GM12865 (cell line): ENCODE measurements around the gene AP1S2.
"Not testable (repeated sequence)": the region's sequence is repeated elsewhere in the genome, so short reads cannot be mapped to it uniquely, and the experiment has no call there.

Source experiments
- DNase-seq: peaks from one replicate; pipeline ENCODE4 v3.0.0; 2010; ENCODE audit warnings: low read depth
- H3K4me3 ChIP-seq: 2 replicates; pipeline ENCODE4 v1.5.1; 2011; ENCODE audit warnings: mild to moderate bottlenecking, low read depth, low read length, control low read depth
- CTCF ChIP-seq: IDR thresholded peaks from 2 replicates; pipeline ENCODE4 v1.5.1; 2011; ENCODE audit warnings: low read length, control low read depth, low read depth, inconsistent platforms; ENCODE audit not compliant: insufficient read depth; ENCODE audit errors: missing control alignments

The AP1S2 gene

GRCh38 chrX:15883540-15883863 is 28.9 kb upstream of the AP1S2 start:
- no peak overlapping the region for H3K4me3 ChIP-seq
- no peak for DNase-seq
- TF ChIP-seq CTCF: no peak

DNA sequence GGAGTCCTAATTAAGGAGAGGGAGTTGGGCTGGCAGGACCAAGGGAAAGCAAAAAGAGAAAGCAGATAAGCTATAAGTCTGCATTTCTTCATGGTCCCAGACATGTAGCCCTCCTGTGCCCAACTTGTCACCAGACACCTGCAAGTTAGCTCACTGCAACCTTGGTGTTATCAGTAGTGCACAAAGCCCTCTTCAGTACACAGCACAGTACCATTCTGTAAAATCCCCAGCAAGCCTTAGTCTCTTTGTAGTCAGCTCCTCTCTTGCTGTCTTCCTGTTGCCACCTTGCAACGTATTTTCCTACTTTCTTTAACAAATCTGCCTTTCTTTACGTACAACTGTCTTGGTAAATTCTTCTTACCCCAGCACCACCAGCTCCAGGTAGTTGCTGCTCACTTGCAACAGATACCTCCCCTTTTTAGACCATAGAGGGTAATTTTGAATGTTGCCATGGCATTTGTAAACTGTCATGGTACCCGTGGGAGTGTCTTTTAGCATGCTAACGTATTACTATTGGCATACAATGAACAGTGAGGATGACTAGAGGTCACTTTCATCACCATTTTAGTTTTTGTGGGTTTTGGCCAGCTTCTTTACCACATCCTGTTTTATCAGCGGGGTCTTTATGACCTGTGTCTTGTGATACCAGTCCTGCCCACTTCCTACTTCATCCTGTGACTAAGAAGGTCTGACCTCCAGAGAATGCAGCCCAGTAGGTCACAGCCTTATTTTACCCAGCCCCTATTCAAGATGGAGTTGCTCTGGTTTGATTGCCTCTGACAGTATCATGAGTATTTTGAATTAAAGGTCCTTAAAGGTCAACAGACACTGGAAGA is 28.3 kb upstream of the AP1S2 start:
- no peak for TF ChIP-seq CTCF
- peak; percentile 76 for DNase-seq
- no peak overlapping the region for H3K4me3 ChIP-seq

- no peak for DNase-seq
- no peak overlapping the region for H3K4me3 ChIP-seq
- TF ChIP-seq CTCF: no peak
Observed at GRCh38 chrX:15881381-15881897, 26.8 kb upstream of the AP1S2 start.

DNA sequence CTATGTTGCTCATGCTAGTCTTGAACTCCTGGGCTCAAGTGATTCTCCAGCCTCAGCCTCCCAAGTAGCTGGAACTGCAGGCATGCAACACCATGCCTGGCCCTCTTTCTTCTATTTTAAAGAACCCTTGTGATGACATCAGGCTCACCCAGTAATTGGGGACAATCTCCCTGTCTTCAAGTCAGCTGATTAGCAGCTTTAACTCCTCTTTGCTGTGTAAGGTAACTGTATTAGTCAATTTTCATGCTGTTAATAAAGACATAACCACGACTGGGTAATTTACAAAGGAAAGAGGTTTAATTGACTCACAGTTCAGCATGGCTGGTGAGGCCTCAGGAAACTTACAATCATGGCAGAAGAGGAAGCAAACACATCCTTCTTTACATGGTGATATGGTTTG is 23.3 kb upstream of the AP1S2 start:
- DNase-seq, H3K4me3 ChIP-seq: not testable (repeated sequence)

GRCh38 chrX:15877380-15877779 is 22.8 kb upstream of the AP1S2 start:
- TF ChIP-seq CTCF: no peak
- DNase-seq: no peak
- H3K4me3 ChIP-seq: no peak overlapping the region

DNA sequence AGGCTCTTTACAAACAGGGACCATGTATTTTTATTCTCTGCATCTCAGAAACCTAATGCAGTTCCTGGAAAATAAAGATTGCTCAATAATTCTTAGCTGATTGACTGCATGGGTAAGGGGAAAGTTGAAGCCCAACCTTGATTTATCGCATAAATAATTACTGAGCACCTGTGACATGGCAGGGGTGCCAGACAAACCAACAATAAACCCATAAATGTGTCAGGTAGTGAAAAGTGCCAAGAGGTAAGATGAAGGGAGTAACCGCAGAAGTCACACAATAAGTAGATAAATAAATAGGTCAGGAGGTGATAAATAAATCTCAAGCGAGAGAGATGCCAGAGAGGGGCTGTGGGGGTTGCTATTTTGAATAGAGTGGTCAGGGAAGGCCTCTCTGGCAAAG is 20.1 kb upstream of the AP1S2 start:
- no peak for TF ChIP-seq CTCF
- no peak overlapping the region for H3K4me3 ChIP-seq
- no peak for DNase-seq

DNA sequence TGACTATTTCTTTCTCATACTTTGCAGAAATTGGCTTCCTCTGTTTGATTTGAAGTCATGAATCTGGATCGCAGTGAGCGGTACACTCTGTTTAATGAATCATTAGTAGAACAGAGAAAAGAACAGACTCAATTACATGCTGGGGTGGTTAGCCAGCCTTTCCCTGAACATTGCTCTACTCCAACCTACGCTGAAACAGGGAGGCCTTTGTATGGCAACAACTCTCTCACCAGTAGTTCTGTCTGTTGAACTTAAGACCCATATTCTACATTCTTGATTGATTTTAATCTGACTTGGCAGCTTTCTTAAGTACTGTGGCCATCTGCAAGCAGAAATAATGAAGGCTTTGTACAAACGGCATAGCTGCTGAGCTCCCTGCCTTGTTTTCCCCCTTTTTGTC is 19.0 kb upstream of the AP1S2 start:
- H3K4me3 ChIP-seq: no peak overlapping the region
- no peak for DNase-seq
- TF ChIP-seq CTCF: no peak
